HEK293T (cell line): Measurements from ENCODE around the gene B4GAT1.

ENCODE experiments used
- ARNT ChIP-seq: fragments of 450-650 bp; IDR thresholded peaks from 2 replicates; pipeline ENCODE4 v1.6.1; 2017; ENCODE audit warnings: mild to moderate bottlenecking
- BHLHE40 ChIP-seq: fragments of 450-650 bp; IDR thresholded peaks from 2 replicates; pipeline ENCODE4 v1.6.1; 2016; ENCODE audit warnings: mild to moderate bottlenecking, moderate library complexity, borderline replicate concordance
- FOXK2 ChIP-seq: fragments of 450-650 bp; IDR thresholded peaks from 2 replicates; pipeline ENCODE4 v1.6.1; 2016; ENCODE audit warnings: mild to moderate bottlenecking
- FOXM1 ChIP-seq: fragments of 450-650 bp; IDR thresholded peaks from 2 replicates; pipeline ENCODE4 v1.6.1; 2017; ENCODE audit warnings: mild to moderate bottlenecking, borderline replicate concordance
- TARDBP ChIP-seq: fragments of 450-650 bp; IDR thresholded peaks from 2 replicates; pipeline ENCODE4 v1.6.1; 2016

- TF ChIP-seq BHLHE40 (no peak), ARNT (no peak), FOXK2 (no peak), TARDBP (no peak), FOXM1 (no peak)
Observed at GRCh38 chr11:66325263-66325671, 22.2 kb downstream of the B4GAT1 start.
